HepG2 (cell line): ENCODE data around the gene ZNF853. TPM values are rescaled to one million over a fixed set of nuclear protein-coding genes. Genes with fewer than 3 reads are reported as not detected.

Source experiments
- ATAC-seq: fragments of 200-7000 bp; cut with Tn5 transposase; 3 replicates; pipeline ENCODE4 v1.9.1; 2020; ENCODE audit warnings: mild to moderate bottlenecking, moderate library complexity
- BruUV-seq: library from RNA; stranded (reverse); fragments of 400-500 nt; replicated peaks from 2 replicates; lab custom pipeline; 2021; lab: Mats Ljungman, UMichigan
- CTCF ChIA-PET: fragments of 300-600 bp; formaldehyde crosslinking; extraction: SDS; loops from one replicate; lab custom pipeline; 2021; ENCODE audit warnings: low total read pairs, inconsistent platforms, low intra/inter-chr PET ratio; lab: Yijun Ruan, JAX
- POLR2A ChIA-PET: fragments of 350-600 bp; sonication (Branson Sonifier 250); formaldehyde crosslinking; loops from one replicate; lab custom pipeline; 2020; ENCODE audit warnings: antibody characterized with exemption, inconsistent platforms; lab: Yijun Ruan, JAX
- DNase-seq: peaks from one replicate; pipeline ENCODE4 v3.0.0-alpha.2; 2015; ENCODE audit warnings: low spot score
- FAIRE-seq: peaks from 3 replicates; lab custom pipeline; 2011; peaks lifted over from hg19 to GRCh38; lab: Jason Lieb, UNC
- H2AFZ ChIP-seq: one replicate; pipeline ENCODE4 v1.6.1; 2011; ENCODE audit warnings: low read length, inconsistent platforms
- H3K27ac ChIP-seq: fragments of 300-600 bp; 3 replicates; pipeline ENCODE4 v1.8.0; 2011; ENCODE audit warnings: mixed run types, mild to moderate bottlenecking, mixed read lengths, low read length, inconsistent platforms; ENCODE audit not compliant: insufficient read depth; ENCODE audit errors: extremely low read length
- H3K27me3 ChIP-seq, 2 experiments: fragments of 200-600 bp in 1 of 2; 2 replicates in 1 of 2; 3 replicates in 1 of 2; pipeline versions ENCODE4 v1.6.0 to v1.8.0; 2011; ENCODE audit warnings: low read length in 2 of 2, mild to moderate bottlenecking in 2 of 2, moderate library complexity in 2 of 2, inconsistent platforms in 1 of 2; ENCODE audit not compliant: insufficient read depth in 2 of 2, control insufficient read depth in 1 of 2
- H3K36me3 ChIP-seq, 2 experiments: fragments of 200-600 bp in 1 of 2; replicated peaks in 1 of 2; 2 replicates in 1 of 2; 3 replicates in 1 of 2; pipeline versions ENCODE4 v1.5.1 to v1.8.0; 2011; ENCODE audit warnings: low read length in 2 of 2, inconsistent platforms in 1 of 2; ENCODE audit not compliant: insufficient read depth in 2 of 2, control insufficient read depth in 1 of 2
- H3K4me1 ChIP-seq: 2 replicates; pipeline ENCODE4 v1.5.1; 2012; ENCODE audit warnings: low read length, inconsistent platforms; ENCODE audit not compliant: insufficient read depth
- H3K4me2 ChIP-seq: 2 replicates; pipeline ENCODE4 v1.6.0; 2011; ENCODE audit warnings: low read depth, low read length, inconsistent platforms
- H3K4me3 ChIP-seq, 3 experiments: fragments of 200-600 bp in 1 of 3; sonication (generic), shearing (Covaris generic) in 1 of 3; replicated peaks in 1 of 3; 2 replicates each; pipeline ENCODE4 v1.5.1; 2011 to 2016; ENCODE audit warnings: low read length in 3 of 3, inconsistent platforms in 2 of 3, low read depth in 2 of 3, mild to moderate bottlenecking in 2 of 3, control low read depth in 1 of 3, mixed read lengths in 1 of 3; ENCODE audit not compliant: insufficient read depth in 1 of 3
- H3K79me2 ChIP-seq: one replicate; pipeline ENCODE4 v1.6.1; 2011; ENCODE audit warnings: low read length, inconsistent platforms; ENCODE audit not compliant: insufficient read depth
- H3K9ac ChIP-seq: 2 replicates; pipeline ENCODE4 v1.6.0; 2011; ENCODE audit warnings: mild to moderate bottlenecking, low read depth, low read length, inconsistent platforms; ENCODE audit not compliant: insufficient read depth
- H3K9me3 ChIP-seq: 2 replicates; pipeline ENCODE4 v1.5.1; 2012; ENCODE audit warnings: mild to moderate bottlenecking, low read length
- H4K20me1 ChIP-seq: 2 replicates; pipeline ENCODE4 v1.6.0; 2011; ENCODE audit warnings: inconsistent platforms, mild to moderate bottlenecking, low read length, moderate library complexity; ENCODE audit not compliant: insufficient read depth
- ARNT ChIP-seq: fragments of 450-650 bp; IDR thresholded peaks from 2 replicates; pipeline ENCODE4 v1.6.1; 2017
- EEA1 ChIP-seq: sonication (generic); formaldehyde crosslinking; IDR thresholded peaks from 2 replicates; pipeline ENCODE4 v1.5.1; 2020; ENCODE audit warnings: mild to moderate bottlenecking, missing genetic modification reagents, borderline replicate concordance
- EP300 ChIP-seq, 3 experiments: sonication (generic) in 1 of 3; formaldehyde crosslinking in 1 of 3; IDR thresholded peaks; 2 replicates each; pipeline versions ENCODE4 v1.5.1 to v1.6.1; 2011 to 2020; ENCODE audit warnings: low read depth in 2 of 3, low read length in 2 of 3, borderline replicate concordance in 1 of 3, improper control_type of control experiment in 1 of 3, mild to moderate bottlenecking in 1 of 3, missing genetic modification reagents in 1 of 3, moderate library complexity in 1 of 3
- FOXA1 ChIP-seq, 2 experiments: fragments of 450-650 bp in 1 of 2; sonication (generic) in 1 of 2; formaldehyde crosslinking in 1 of 2; IDR thresholded peaks; 2 replicates each; pipeline versions ENCODE4 v1.4.0 to v1.6.1; 2016 to 2020; ENCODE audit warnings: missing genetic modification reagents in 1 of 2
- GZF1 ChIP-seq: sonication (generic); formaldehyde crosslinking; IDR thresholded peaks from 2 replicates; pipeline ENCODE4 v1.5.1; 2020; ENCODE audit warnings: mild to moderate bottlenecking, missing genetic modification reagents
- HNRNPLL ChIP-seq: fragments of 200-400 bp; formaldehyde crosslinking; IDR thresholded peaks from 2 replicates; pipeline ENCODE4 v1.6.1; 2017; ENCODE audit warnings: mild to moderate bottlenecking, low read depth, low read length; ENCODE audit not compliant: poor library complexity, severe bottlenecking
- MIER3 ChIP-seq: IDR thresholded peaks from 2 replicates; pipeline ENCODE4 v1.6.1; 2016; ENCODE audit warnings: missing compliant biosample characterization, borderline replicate concordance
- POLR2AphosphoS2 ChIP-seq: IDR thresholded peaks from 2 replicates; pipeline ENCODE4 v1.6.1; 2011; ENCODE audit warnings: low read depth, low read length, improper control_type of control experiment
- SMAD1 ChIP-seq: sonication (generic); formaldehyde crosslinking; IDR thresholded peaks from 2 replicates; pipeline ENCODE4 v1.4.0; 2020; ENCODE audit warnings: missing genetic modification reagents, low read depth, mild to moderate bottlenecking, borderline replicate concordance
- TCF7L2 ChIP-seq: IDR thresholded peaks from 2 replicates; pipeline ENCODE4 v1.6.1; 2011; ENCODE audit warnings: mild to moderate bottlenecking, low read depth, low read length, moderate library complexity
- ZNF224 ChIP-seq: sonication (generic); formaldehyde crosslinking; IDR thresholded peaks from 2 replicates; pipeline ENCODE4 v1.5.0; 2020; ENCODE audit warnings: mild to moderate bottlenecking, missing genetic modification reagents
- WGBS: methylation state at CpG from one replicate; pipeline ENCODE4 v1.1.6; 2017; ENCODE audit warnings: low lambda C conversion rate; 5-methylcytosine and 5-hydroxymethylcytosine counted together
- in situ Hi-C: cut with HindIII; loops from 2 replicates; pipeline ENCODE4 v1.10.0; 2017; ENCODE audit warnings: low pct_unique_long_range_greater_than_20kb; ENCODE audit not compliant: extremely low pct_ligation_motif_present
- intact Hi-C: fragments of 100-400 bp; cut with micrococcal nuclease; formaldehyde crosslinking; loops from one replicate; pipeline ENCODE4 v1.10.0; 2022; ENCODE audit not compliant: unreplicated experiment
- polyA plus RNA-seq, 8 experiments: library from polyadenylated mRNA; depleted of rRNA in 3 of 8; stranded (reverse) in 7 of 8; unstranded in 1 of 8; fragments of >200 nt; fragmentation: Illumina TruSeq in 4 of 8; extraction: Trizol in 4 of 8; gene quantifications; 2 replicates each; pipeline versions ENCODE4 v1.2.1 to v1.2.3, GENCODE V29; 2011 to 2016; ENCODE audit warnings: low read depth in 4 of 8, missing spikeins in 1 of 8, mixed read lengths in 1 of 8; ENCODE audit not compliant: insufficient read depth in 1 of 8
- total RNA-seq, 5 experiments: library from RNA; depleted of rRNA; stranded (reverse); fragments of >200 nt; fragmentation: Illumina TruSeq; extraction: Trizol; gene quantifications; 2 replicates each; pipeline ENCODE4 v1.2.3, GENCODE V29; 2016; ENCODE audit warnings: low read depth in 1 of 5
- TF ChIP-seq, protein P1 (sequence below): IDR thresholded peaks from 2 replicates; pipeline ENCODE4 v1.6.1; 2016; ENCODE audit warnings: mild to moderate bottlenecking
- TF ChIP-seq, protein P2 (sequence below): sonication (generic); formaldehyde crosslinking; conservative IDR thresholded peaks from 2 replicates; pipeline ENCODE4 v1.4.0; 2020; ENCODE audit warnings: missing genetic modification reagents
- TF ChIP-seq, protein P3 (sequence below): sonication (generic); formaldehyde crosslinking; IDR thresholded peaks from 2 replicates; pipeline ENCODE4 v1.4.0; 2020; ENCODE audit warnings: mild to moderate bottlenecking, missing genetic modification reagents
- TF ChIP-seq, protein P4 (sequence below): sonication (generic); formaldehyde crosslinking; IDR thresholded peaks from 2 replicates; pipeline ENCODE4 v1.9.0; 2022; ENCODE audit warnings: low read depth, missing genetic modification reagents

ZNF853 gene
- total and polyA plus RNA-seq, 2 of the 13 experiments (the other 11 are each of a cell fraction or from before 2014, with no cell fraction given): 2.1 to 6.2 TPM

DNA sequence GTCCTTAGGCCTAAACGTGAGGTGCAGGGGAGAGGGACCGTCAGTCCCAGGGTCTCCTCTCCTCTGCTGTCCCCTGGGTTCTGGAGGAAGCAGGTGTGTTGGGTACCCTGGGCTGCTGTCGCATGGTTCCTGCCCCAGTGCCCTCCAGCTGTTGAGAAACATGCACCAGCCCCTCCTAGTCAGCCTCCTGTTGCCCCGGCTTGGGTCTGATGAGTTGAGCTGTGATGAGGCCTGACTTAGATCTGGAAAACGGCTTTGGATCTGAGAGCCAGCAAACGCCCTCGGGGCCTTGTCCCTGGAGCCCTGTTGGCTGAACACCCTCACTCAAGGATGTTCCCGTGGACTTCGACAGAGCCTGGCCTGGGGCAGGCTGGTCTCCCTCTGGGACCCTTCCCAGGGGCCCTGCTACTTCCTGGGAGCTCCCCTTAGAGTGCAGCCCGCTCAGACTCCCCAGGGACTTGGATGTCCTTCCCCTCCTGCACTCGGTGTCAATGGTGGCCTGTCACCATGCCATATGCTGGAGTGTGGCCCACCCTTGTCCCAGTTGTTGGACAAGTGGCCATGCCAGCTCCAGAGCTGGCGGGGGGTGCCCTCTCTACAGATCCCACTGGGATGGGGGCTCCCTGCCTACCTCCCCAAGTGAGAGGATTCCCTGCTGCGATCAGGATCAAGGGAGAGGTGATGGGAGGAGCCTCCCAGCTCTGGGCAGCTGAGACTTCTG, 34.0 kb downstream of the ZNF853 start (continued):
- TF ChIP-seq, protein P1, sequence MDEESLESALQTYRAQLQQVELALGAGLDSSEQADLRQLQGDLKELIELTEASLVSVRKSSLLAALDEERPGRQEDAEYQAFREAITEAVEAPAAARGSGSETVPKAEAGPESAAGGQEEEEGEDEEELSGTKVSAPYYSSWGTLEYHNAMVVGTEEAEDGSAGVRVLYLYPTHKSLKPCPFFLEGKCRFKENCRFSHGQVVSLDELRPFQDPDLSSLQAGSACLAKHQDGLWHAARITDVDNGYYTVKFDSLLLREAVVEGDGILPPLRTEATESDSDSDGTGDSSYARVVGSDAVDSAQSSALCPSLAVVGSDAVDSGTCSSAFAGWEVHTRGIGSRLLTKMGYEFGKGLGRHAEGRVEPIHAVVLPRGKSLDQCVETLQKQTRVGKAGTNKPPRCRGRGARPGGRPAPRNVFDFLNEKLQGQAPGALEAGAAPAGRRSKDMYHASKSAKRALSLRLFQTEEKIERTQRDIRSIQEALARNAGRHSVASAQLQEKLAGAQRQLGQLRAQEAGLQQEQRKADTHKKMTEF (CRISPR knock-in tag): no peak
- TF ChIP-seq HNRNPLL (no peak), POLR2AphosphoS2 (no peak), GZF1 (CRISPR knock-in tag) (no peak), EP300 (IDR thresholded peaks at IDR 0.05; ENCODE audit: low read depth in 2 of 2, low read length in 2 of 2) (no peak), EP300 (CRISPR knock-in tag; IDR thresholded peaks at IDR 0.05; ENCODE audit: borderline replicate concordance) (no peak)

DNA sequence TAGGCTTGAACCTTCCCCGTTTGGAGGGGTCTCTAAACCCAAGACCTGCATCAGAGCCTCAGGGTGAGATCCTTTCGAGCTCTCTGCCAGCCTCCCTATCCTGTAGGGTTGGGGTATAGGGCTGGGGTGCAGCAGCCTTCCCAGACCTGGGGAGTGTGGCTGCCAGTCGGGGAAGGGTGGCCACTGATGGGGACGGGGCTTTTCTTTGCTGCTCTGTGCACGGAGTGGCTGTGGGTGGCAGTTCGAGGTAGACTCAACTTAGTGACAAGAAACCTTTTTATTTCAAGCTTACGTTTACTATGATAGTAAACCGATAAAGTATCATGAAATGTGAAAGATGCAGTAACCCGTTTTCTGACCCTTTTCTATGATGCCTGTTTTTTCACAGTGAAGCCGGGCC, 34.7 kb downstream of the ZNF853 start:
- no peak overlapping the region for H3K4me2 ChIP-seq
- no peaks in the 10 kb centered on the region for H3K4me1 ChIP-seq
- no peaks in the 10 kb centered on the region for H3K9me3 ChIP-seq
- H3K27me3 ChIP-seq: no peaks in the 10 kb centered on the region
- no peaks in the 10 kb centered on the region for H4K20me1 ChIP-seq
- no peaks in the 10 kb centered on the region for H3K79me2 ChIP-seq
- ATAC-seq: no peak
- BruUV-seq: no TSS peak
- H2AFZ ChIP-seq: no peak overlapping the region
- in situ Hi-C loops (no loop called here), intact Hi-C loops (no loop called here)
- no peak for DNase-seq
- no peak overlapping the region for H3K9ac ChIP-seq
- CTCF ChIA-PET: no interaction called here
- 96% methylated on average over 10 of the region's 10 CpGs for WGBS
- TF ChIP-seq FOXA1 (IDR thresholded peaks at IDR 0.05): no peak
- no peak for TF ChIP-seq FOXA1 (CRISPR knock-in tag; IDR thresholded peaks at IDR 0.05)
- TF ChIP-seq, protein P2, sequence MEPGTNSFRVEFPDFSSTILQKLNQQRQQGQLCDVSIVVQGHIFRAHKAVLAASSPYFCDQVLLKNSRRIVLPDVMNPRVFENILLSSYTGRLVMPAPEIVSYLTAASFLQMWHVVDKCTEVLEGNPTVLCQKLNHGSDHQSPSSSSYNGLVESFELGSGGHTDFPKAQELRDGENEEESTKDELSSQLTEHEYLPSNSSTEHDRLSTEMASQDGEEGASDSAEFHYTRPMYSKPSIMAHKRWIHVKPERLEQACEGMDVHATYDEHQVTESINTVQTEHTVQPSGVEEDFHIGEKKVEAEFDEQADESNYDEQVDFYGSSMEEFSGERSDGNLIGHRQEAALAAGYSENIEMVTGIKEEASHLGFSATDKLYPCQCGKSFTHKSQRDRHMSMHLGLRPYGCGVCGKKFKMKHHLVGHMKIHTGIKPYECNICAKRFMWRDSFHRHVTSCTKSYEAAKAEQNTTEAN (CRISPR knock-in tag): no peak
- no peak for TF ChIP-seq SMAD1 (CRISPR knock-in tag)
- no peak for TF ChIP-seq MIER3 (CRISPR knock-in tag)
- TF ChIP-seq, protein P3, sequence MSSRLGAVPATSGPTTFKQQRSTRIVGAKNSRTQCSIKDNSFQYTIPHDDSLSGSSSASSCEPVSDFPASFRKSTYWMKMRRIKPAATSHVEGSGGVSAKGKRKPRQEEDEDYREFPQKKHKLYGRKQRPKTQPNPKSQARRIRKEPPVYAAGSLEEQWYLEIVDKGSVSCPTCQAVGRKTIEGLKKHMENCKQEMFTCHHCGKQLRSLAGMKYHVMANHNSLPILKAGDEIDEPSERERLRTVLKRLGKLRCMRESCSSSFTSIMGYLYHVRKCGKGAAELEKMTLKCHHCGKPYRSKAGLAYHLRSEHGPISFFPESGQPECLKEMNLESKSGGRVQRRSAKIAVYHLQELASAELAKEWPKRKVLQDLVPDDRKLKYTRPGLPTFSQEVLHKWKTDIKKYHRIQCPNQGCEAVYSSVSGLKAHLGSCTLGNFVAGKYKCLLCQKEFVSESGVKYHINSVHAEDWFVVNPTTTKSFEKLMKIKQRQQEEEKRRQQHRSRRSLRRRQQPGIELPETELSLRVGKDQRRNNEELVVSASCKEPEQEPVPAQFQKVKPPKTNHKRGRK (CRISPR knock-in tag): no peak
- no peak for TF ChIP-seq EEA1 (CRISPR knock-in tag)
- no peak for TF ChIP-seq TCF7L2
- TF ChIP-seq ZNF224 (CRISPR knock-in tag): no peak
- no peak for TF ChIP-seq ARNT
- TF ChIP-seq, protein P4, sequence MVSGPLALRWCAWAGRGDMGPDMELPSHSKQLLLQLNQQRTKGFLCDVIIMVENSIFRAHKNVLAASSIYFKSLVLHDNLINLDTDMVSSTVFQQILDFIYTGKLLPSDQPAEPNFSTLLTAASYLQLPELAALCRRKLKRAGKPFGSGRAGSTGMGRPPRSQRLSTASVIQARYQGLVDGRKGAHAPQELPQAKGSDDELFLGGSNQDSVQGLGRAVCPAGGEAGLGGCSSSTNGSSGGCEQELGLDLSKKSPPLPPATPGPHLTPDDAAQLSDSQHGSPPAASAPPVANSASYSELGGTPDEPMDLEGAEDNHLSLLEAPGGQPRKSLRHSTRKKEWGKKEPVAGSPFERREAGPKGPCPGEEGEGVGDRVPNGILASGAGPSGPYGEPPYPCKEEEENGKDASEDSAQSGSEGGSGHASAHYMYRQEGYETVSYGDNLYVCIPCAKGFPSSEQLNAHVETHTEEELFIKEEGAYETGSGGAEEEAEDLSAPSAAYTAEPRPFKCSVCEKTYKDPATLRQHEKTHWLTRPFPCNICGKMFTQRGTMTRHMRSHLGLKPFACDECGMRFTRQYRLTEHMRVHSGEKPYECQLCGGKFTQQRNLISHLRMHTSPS: no peak
- peaks cover 7 to 26% of the 10 kb centered on the region in 2 experiments; a peak in 4 of 5 replicates for H3K36me3 ChIP-seq
- POLR2A ChIA-PET: no interaction called here
- no peak overlapping the region for H3K4me3 ChIP-seq
- no peak for FAIRE-seq
- H3K27ac ChIP-seq: no peak overlapping the region
